Tibial nerve (tissue), 4 donors: ENCODE data around the gene RDH8.
A peak's percentile ranks its signal among the peaks of the same experiment; 100 is the strongest.

Experiments
- CTCF ChIP-seq, 5 experiments: fragments of 200-600 bp in 3 of 5; fragments of 450-650 bp in 2 of 5; sonication (generic) in 3 of 5; IDR thresholded peaks; one replicate each; pipeline ENCODE4 v1.5.1; 2016 to 2019; ENCODE audit warnings: antibody characterized with exemption in 5 of 5, mild to moderate bottlenecking in 3 of 5, moderate library complexity in 2 of 5
- EP300 ChIP-seq, 2 donors: sonication (generic); formaldehyde crosslinking; IDR thresholded peaks; one replicate each; pipeline ENCODE4 v1.6.1; 2017; ENCODE audit warnings: antibody characterized with exemption in 2 of 2, mild to moderate bottlenecking in 1 of 2
- POLR2A ChIP-seq, 2 donors: fragments of 450-650 bp; IDR thresholded peaks; one replicate each; pipeline ENCODE4 v1.6.1; 2017; ENCODE audit warnings: antibody characterized with exemption in 2 of 2, mild to moderate bottlenecking in 2 of 2, moderate library complexity in 2 of 2

DNA sequence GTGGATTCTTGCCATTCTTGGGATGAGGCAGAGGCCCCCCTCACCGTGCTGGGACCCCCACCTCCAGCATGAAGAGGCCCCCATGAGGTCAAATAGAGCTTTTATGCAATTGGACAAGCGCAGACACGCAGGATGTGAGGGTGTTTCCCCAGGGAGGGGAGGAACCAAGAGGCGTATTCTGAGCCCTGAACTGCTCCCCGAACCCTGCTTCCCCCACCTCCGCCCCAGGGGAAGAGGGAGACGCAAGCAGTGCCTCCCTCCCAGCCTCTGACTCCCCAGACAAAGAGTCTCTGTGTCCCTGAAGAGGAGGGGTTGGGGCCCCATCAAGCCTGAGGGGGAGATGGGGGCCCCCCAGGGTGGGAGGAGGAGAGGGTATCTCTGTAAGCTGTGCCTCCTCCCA lies 1.3 kb upstream of the RDH8 start:
- TF ChIP-seq EP300 (IDR thresholded peaks at IDR 0.05) (peak in 1 of 2 donors; percentile 13), POLR2A (IDR thresholded peaks at IDR 0.05) (no peak), CTCF (IDR thresholded peaks at IDR 0.05) (no peak)
